Lower leg skin (tissue), 3 donors: Measurements from ENCODE around the gene CCDC71.

Experiments used
- POLR2A ChIP-seq, 2 donors: fragments of 450-650 bp; IDR thresholded peaks; one replicate each; pipeline ENCODE4 v1.6.1; 2016 to 2017; ENCODE audit warnings: antibody characterized with exemption in 2 of 2, mild to moderate bottlenecking in 1 of 2, moderate library complexity in 1 of 2
- TF ChIP-seq, protein P1 (sequence below), 3 donors: fragments of 450-650 bp; IDR thresholded peaks; one replicate each; pipeline ENCODE4 v1.5.1; 2016; ENCODE audit warnings: antibody characterized with exemption in 3 of 3, mild to moderate bottlenecking in 3 of 3, moderate library complexity in 2 of 3

DNA sequence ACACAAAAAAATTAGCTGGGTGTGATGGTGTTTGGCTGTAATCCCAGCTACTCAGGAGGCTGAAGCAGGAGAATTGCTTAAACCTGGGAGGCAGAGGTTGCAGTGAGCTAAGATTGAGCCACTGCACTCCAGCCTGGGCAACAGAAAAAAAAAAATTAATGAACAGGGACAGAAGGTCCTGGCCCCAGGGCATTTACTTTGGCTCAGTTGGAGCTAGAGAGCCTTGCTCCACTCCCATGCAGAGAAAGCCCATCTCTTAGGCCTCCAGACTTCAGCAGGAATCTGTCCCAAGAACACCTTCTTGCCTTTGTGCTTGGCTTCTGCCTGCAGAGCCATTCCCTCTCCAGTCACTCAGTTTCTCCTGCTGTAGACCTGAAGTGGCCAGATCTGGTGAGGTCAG, 14.0 kb upstream of the CCDC71 start:
- TF ChIP-seq, protein P1, sequence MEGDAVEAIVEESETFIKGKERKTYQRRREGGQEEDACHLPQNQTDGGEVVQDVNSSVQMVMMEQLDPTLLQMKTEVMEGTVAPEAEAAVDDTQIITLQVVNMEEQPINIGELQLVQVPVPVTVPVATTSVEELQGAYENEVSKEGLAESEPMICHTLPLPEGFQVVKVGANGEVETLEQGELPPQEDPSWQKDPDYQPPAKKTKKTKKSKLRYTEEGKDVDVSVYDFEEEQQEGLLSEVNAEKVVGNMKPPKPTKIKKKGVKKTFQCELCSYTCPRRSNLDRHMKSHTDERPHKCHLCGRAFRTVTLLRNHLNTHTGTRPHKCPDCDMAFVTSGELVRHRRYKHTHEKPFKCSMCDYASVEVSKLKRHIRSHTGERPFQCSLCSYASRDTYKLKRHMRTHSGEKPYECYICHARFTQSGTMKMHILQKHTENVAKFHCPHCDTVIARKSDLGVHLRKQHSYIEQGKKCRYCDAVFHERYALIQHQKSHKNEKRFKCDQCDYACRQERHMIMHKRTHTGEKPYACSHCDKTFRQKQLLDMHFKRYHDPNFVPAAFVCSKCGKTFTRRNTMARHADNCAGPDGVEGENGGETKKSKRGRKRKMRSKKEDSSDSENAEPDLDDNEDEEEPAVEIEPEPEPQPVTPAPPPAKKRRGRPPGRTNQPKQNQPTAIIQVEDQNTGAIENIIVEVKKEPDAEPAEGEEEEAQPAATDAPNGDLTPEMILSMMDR (IDR thresholded peaks at IDR 0.05), result no peak
- no peak for TF ChIP-seq POLR2A (IDR thresholded peaks at IDR 0.05)
